Posterior cingulate gyrus (tissue), 11 donors: ENCODE data around the gene CACNA2D2.

Experiments used
- DNase-seq, 10 donors: peaks; one replicate each; pipeline versions ENCODE4 v3.0.0 to v3.0.0-alpha.2; 2020 to 2021; ENCODE audit warnings: mixed read lengths in 3 of 10
- intact Hi-C: fragments of 100-400 bp; cut with DNase I; formaldehyde crosslinking; loops from one replicate; pipeline ENCODE4 v1.15.1; 2023

CACNA2D2 gene

GRCh38 chr3:50472958-50473357 is 30.5 kb downstream of the CACNA2D2 start:
- DNase-seq = no peak
- intact Hi-C loops = no loop called here

- intact Hi-C loops = no loop called here
- DNase-seq = no peak
These were observed 32.8 kb downstream of the CACNA2D2 start for GRCh38 chr3:50470658-50471057.

DNA sequence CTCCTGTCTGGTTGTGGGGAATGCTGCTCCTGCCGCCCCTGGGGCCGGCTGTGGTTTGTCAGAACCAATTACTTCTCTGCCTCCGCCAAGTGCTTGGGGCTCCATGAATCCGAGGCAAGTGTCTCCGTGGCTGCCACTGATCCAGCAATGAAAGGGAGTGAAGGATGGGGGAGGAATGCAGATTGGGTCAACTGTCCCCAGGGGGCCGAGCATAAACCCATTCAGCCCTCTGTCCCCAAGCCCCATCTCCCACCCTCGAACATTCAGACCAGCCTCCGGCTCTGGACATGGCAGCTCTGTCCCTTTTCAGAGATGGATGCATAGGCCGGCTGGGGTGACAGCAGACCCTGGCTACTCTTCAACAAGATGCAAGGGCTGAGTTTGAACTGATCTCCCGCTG is 35.5 kb downstream of the CACNA2D2 start:
- intact Hi-C loops = no loop called here
- no peak for DNase-seq

DNA sequence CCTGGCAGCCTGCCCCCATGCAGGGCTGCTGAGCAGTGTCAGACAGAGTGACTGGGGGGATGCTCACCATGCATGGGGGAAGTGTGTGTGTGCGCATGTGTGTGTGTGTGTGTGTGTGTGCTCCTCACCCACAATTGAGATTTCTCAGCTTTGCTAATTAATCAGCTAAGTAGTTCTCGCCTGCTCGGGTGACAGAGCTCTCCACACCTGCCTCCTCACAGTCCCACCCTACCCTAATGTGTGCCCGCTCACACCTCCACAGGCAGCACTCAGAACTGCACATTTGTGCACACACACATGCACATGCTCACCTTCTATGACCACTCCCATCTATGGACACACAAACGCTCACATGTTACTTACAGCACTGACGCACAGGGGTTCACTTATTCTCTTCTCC is 37.3 kb downstream of the CACNA2D2 start:
- no peak for DNase-seq
- intact Hi-C loops = no loop called here

- DNase-seq = no peak
- intact Hi-C loops = no loop called here
These were observed 38.9 kb downstream of the CACNA2D2 start for GRCh38 chr3:50464569-50464968.

- intact Hi-C loops = no loop called here
- DNase-seq = no peak
These were observed 43.6 kb downstream of the CACNA2D2 start for GRCh38 chr3:50459785-50460184.

GRCh38 chr3:50457988-50458387 is 45.4 kb downstream of the CACNA2D2 start:
- no peak for DNase-seq
- intact Hi-C loops = no loop called here

DNA sequence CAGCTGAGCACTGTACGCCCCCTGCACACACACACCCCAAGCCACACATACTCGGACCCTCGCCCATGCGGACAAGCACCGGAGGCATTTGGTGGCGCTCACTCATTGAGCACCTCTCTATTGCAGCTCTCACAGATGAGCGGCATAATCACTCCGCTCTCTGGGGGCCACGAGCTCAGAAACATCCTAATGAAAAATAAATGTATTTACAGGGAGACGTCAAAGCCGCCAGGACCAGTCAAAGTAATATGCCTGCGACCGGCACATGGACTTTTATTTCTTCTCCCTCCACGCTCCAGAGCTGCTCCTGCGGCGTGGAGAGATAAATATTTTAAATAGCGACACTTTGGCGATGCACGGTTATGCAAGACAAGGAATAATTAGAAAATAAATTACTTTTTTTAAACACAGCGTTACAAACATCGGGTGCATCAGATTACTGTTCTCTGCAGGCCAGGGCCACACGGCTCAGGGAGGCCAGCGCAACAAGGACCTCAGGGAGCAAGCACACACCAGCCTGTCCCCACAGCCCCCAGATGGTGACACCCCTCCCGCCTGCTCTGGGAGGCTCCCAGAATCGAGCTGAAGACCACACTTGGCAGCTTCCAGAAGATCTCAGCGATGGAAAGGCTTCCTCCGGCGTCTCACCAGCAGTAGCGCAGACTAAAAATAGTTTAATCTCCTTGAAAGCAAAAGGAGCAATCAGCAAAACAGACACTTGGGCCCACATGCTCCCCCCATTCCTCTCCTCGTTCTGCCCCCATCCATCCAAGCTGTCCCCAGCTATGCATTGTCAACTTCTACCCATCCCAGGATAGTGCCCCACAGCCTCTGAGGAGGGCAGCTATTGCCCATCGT is 48.0 kb downstream of the CACNA2D2 start:
- no peak for DNase-seq
- intact Hi-C loops = no loop called here

DNA sequence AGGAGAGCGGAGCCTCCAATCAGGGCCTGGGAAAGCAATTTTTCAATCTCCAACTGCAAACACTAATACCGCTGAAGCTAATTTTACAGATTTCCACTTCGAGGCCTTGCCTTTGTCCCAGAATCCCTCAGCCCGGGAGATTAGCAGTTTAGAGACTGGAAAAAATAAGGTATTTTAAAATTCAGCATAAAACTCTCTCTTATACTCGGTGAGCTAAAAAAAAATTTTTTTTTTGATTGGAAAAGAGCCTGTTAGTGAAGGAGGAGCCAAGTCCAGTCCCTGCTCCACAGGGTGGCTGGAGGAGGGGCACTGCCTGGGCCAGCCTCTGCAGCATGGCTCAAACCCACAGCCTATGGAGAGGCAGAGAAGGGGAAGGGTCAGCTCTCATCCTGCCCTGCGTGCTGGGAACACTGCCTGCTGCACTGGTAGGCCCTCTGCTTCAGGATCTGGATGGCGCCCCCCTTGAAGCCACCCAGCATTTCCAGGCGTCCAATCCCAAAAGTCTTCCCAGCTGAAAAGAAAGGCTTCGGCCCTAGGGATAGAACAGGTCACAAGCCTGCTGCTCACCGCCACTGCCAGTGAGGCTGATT is 48.9 kb downstream of the CACNA2D2 start:
- intact Hi-C loops = no loop called here
- no peak for DNase-seq

GRCh38 chr3:50453907-50454306 is 49.5 kb downstream of the CACNA2D2 start:
- peak in 3 of 10 donors; percentile 41 to 88 (median 76) for DNase-seq
- intact Hi-C loops = no loop called here

- peak in 9 of 10 donors; percentile 36 to 95 (median 58) for DNase-seq
- intact Hi-C loops = no loop called here
These were observed 53.1 kb downstream of the CACNA2D2 start for GRCh38 chr3:50450209-50450921.

- intact Hi-C loops = no loop called here
- DNase-seq = no peak
These were observed 54.5 kb downstream of the CACNA2D2 start for GRCh38 chr3:50448752-50449539.

- intact Hi-C loops = no loop called here
- no peak for DNase-seq
These were observed 56.1 kb downstream of the CACNA2D2 start for GRCh38 chr3:50447290-50447840.

- no peak for DNase-seq
These were observed 57.5 kb downstream of the CACNA2D2 start for GRCh38 chr3:50445919-50446318.

GRCh38 chr3:50444782-50445181 is 58.7 kb downstream of the CACNA2D2 start:
- no peak for DNase-seq
- intact Hi-C loops = no loop called here

More at GRCh38 chr3:50445919-50446318, 57.5 kb downstream of the CACNA2D2 start:
- intact Hi-C loops = no loop called here

DNA sequence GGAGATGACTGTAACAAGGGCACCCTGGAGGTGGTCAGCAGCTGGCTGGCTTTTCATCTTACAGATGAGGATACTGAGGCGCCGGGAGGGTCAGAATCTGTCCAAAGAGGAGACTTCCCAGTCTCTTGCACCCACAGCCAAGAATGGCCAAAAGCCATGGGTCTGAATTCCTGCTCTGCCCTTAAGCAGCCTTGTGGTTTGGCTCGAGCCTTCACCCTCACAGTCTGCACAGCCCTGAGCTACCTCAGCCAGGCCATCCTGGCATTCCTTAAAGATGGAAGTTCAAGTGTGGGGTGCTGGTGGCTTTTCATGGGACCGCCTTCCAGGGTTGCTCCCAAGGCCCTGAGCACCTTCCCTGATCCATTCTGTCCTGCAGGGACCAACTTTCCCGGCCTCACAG is 59.2 kb downstream of the CACNA2D2 start:
- intact Hi-C loops = no loop called here

DNA sequence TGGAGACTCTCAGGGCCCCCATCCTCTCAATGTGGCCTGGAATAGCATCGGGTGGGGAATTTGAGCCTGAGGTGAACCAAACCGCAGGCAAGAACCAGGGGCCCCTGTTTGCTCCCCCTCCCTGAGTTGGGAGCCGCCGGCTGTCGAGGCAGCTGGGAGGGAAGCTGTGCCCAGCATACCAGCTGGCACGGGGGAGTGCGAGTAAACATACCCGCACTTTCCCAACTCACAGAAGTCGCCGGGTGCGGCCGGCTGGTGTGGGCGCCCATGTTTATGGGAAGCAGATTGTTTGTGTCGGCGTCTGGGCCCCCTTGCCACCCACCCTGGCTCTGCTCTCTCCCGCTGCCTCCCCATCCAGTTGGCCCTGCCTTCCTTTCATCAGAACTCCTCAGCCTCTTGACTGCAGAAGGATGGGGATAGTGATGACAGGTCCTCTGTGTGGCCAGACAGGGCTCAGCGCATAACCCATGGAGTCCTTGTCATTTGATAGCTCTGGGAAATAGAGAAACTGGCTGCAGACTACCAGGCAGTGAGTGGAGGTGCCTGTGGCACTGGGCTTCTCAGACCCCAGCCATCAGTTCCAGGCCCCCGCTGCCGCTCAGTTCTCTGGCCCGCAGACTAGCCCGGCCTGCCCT is 60.4 kb downstream of the CACNA2D2 start:
- intact Hi-C loops = no loop called here
- peak; percentile 30 to 97 (median 76) for DNase-seq

More for the DNA sequence above, 59.2 kb downstream of the CACNA2D2 start:
- DNase-seq = no peak

DNA sequence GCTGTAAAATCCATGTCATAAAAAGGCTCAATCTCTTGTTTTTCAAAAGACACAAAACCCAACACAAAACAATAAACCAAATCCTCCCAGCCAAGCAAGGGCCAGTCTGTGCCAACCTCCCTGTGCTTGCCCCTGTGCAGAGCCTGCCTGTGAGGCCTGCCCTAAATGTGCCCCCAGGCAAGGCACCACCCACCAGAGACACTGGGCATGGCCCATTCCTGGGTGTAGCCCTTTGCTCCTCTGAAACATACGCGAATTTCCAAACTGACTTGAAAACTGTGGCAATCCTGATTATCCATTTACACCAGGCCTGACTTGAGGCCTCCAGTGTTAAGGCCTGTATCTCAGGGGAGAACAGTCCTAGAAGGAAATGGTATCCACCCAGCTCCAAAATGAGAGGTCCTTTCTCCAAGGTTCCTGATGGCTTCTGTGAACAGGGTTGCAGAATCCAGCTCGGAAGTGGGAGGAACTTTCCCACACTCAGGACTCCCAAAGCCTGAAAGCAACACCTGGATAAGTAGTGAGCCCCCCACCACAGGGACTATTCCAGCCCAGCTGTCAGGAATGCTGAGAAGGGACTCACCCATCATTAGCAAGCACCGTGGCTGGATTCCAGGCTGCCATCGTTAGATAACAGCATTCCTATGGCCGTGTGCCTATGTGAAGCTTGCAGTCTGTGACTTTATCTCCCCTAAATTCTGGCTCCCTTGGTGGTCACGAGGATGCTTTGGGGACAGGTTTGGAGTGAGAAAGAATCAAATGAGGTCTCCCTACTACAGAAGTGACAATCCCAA is 61.8 kb downstream of the CACNA2D2 start:
- intact Hi-C loops = no loop called here
- DNase-seq = no peak

DNA sequence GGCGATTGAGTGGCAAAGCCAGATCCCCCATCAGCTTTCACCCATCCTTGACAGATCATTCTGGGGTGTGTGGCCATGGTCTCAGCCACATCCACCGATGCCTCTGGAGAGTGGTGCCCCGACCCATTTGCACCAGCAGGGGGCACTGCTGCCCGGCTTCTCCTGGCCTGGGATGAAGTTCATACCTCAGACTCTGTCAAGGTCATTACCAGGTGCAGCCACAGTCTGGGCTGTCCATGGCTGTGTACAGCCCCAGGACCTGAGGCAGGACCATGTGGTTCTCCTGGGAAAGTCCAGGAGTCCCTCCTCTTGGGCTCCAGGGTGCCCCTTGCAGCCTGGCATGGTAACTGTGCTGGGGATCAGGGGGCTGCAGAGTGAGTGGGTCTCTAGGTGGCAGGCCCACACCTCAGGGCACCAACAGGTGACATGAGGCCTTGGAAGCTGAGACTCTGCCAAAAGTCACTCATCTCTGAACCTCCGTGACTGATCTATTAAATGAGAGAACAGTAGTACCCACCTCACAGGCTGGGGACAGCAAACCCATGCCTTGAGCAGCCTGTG is 67.2 kb downstream of the CACNA2D2 start:
- peak; percentile 43 to 95 (median 66) for DNase-seq
- intact Hi-C loops = loop anchor here (2.0 kb wide), 1 partner anchor 107 kb away; no protein-coding TSS in a partner anchor
